Stomach (tissue), 4 donors: ENCODE data around the gene HDAC9.

Experiments used
- CTCF ChIP-seq, 7 experiments: fragments of 450-650 bp in 4 of 7; fragments of 200-600 bp in 3 of 7; sonication (generic) in 3 of 7; IDR thresholded peaks; one replicate each; pipeline ENCODE4 v1.5.1; 2016 to 2019; ENCODE audit warnings: antibody characterized with exemption in 7 of 7, control low read depth in 2 of 7, mild to moderate bottlenecking in 1 of 7
- POLR2AphosphoS5 ChIP-seq, 3 donors: sonication (generic); formaldehyde crosslinking; IDR thresholded peaks; one replicate each; pipeline ENCODE4 v1.6.1; 2016; ENCODE audit warnings: antibody characterized with exemption in 3 of 3

- TF ChIP-seq CTCF (IDR thresholded peaks at IDR 0.05) (no peak), POLR2AphosphoS5 (IDR thresholded peaks at IDR 0.05) (no peak)
Measured at GRCh38 chr7:19011212-19011611, 515.7 kb downstream of the HDAC9 start.
